Vagina (tissue), 2 donors: ENCODE results near the gene FHIT. TPM values are rescaled to one million over a fixed set of nuclear protein-coding genes. Genes with fewer than 3 reads are reported as not detected.

Source experiments
- DNase-seq, 2 donors: peaks; one replicate each; pipeline ENCODE4 v3.0.0-alpha.2; 2017; ENCODE audit errors: extremely low spot score in 2 of 2
- H3K27ac ChIP-seq: fragments of 200-600 bp; sonication (generic); one replicate; pipeline ENCODE4 v1.5.1; 2019
- H3K27me3 ChIP-seq: fragments of 200-600 bp; sonication (generic); one replicate; pipeline ENCODE4 v1.5.1; 2019
- H3K36me3 ChIP-seq, 2 donors: fragments of 200-600 bp; sonication (generic); one replicate each; pipeline ENCODE4 v1.5.1; 2017 to 2019
- H3K4me1 ChIP-seq: fragments of 200-600 bp; sonication (generic); one replicate; pipeline ENCODE4 v1.5.1; 2019
- H3K4me3 ChIP-seq, 2 donors: fragments of 200-600 bp; sonication (generic); 1 replicate in 1 of 2; 2 replicates in 1 of 2; pipeline ENCODE4 v1.5.1; 2016 to 2019
- H3K9me3 ChIP-seq: fragments of 200-600 bp; sonication (generic); one replicate; pipeline ENCODE4 v1.5.1; 2019
- CTCF ChIP-seq, 3 experiments: fragments of 450-650 bp in 2 of 3; fragments of 200-600 bp in 1 of 3; sonication (generic) in 1 of 3; IDR thresholded peaks; one replicate each; pipeline ENCODE4 v1.5.1; 2017 to 2019; ENCODE audit warnings: antibody characterized with exemption in 3 of 3, mild to moderate bottlenecking in 2 of 3, moderate library complexity in 2 of 3
- POLR2A ChIP-seq, 2 donors: fragments of 450-650 bp; IDR thresholded peaks; one replicate each; pipeline ENCODE4 v1.6.1; 2017; ENCODE audit warnings: antibody characterized with exemption in 2 of 2, mild to moderate bottlenecking in 2 of 2, moderate library complexity in 2 of 2
- POLR2AphosphoS5 ChIP-seq, 2 donors: sonication (generic); formaldehyde crosslinking; IDR thresholded peaks; one replicate each; pipeline ENCODE4 v1.9.0; 2017; ENCODE audit warnings: antibody characterized with exemption in 2 of 2, mild to moderate bottlenecking in 2 of 2, low read depth in 1 of 2; ENCODE audit not compliant: insufficient read depth in 1 of 2
- intact Hi-C: fragments of 100-400 bp; cut with DNase I; formaldehyde crosslinking; loops from one replicate; pipeline ENCODE4 v1.15.1; 2023
- total RNA-seq: library from RNA; depleted of rRNA; stranded (reverse); fragments of >200 nt; gene quantifications from one replicate; pipeline ENCODE4 v1.2.3, GENCODE V29; 2016

Gene FHIT
- total RNA-seq, 1 donor from 2014 or later = 7.9 TPM

DNA sequence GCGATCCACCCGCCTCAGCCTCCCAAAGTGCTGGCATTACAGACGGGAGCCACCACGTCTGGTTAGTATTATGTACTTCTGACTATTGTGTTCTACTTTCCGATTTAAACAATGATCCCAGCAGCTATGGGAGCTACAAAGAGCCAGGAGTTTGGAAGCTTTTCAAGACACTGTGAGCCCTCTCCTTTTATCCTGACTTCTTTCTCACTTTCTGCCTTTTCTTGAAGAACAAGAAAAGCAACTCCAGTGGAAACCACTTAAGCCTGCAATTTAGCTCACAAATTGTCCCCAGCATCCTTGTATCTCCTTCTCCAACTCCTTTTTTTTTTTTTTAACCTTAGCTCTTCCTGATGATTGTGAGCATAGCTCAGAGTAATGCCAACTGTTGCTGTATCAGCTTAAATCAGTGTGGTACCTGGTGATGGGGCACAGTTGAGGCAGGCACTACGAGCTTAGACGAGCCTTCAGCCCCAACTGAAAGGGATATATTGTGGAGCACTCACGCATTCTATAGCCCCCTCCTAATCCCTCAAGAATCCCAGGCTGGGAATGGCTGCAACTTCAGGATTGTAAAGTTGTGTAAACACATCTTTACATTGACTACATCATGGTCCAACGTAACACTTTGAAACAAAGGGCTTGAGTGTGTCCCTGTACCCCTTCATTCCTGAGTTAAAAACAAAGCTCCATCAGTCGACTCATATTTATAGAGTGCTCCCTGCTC lies 677.0 kb downstream of the FHIT start:
- TF ChIP-seq CTCF (IDR thresholded peaks at IDR 0.05) = no peak
- no peak for TF ChIP-seq POLR2AphosphoS5 (IDR thresholded peaks at IDR 0.05; ENCODE audit: insufficient read depth in 1 of 2, low read depth in 1 of 2)
- TF ChIP-seq POLR2A (IDR thresholded peaks at IDR 0.05) = no peak
- no peak overlapping the region for H3K4me3 ChIP-seq
- no peaks in the 10 kb centered on the region for H3K36me3 ChIP-seq
- intact Hi-C loops = no loop called here
- no peaks in the 10 kb centered on the region for H3K9me3 ChIP-seq
- H3K27me3 ChIP-seq = no peaks in the 10 kb centered on the region
- H3K4me1 ChIP-seq = no peaks in the 10 kb centered on the region
- no peak overlapping the region for H3K27ac ChIP-seq
- DNase-seq = no peak

GRCh38 chr3:60573494-60573893 lies 677.8 kb downstream of the FHIT start:
- no peaks in the 10 kb centered on the region for H3K36me3 ChIP-seq
- H3K4me1 ChIP-seq = no peaks in the 10 kb centered on the region
- no peaks in the 10 kb centered on the region for H3K9me3 ChIP-seq
- H3K27me3 ChIP-seq = no peaks in the 10 kb centered on the region
- H3K27ac ChIP-seq = no peak overlapping the region
- DNase-seq = no peak
- H3K4me3 ChIP-seq = no peak overlapping the region
- intact Hi-C loops = no loop called here
- no peak for TF ChIP-seq POLR2A (IDR thresholded peaks at IDR 0.05)

DNA sequence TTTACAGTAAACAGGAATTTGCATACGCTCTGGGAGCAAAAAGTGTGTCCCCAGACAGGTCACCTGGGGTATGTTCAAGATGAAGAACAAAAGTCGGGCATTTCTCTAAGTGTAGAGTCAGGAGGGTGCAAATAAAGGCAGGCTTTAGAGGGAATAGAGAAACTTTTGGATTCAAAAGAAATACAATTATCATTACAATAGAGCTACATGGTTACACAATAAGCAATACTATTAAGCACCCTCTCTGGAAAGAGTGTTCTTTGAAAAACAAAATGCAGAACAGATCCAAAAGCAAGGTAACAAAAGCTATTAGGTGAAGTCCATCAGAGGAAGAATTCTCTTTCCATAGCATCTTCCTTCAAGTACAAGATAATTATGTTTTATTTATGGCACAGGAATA lies 679.7 kb downstream of the FHIT start:
- Histone ChIP-seq H3K36me3 (no peaks in the 10 kb centered on the region), H3K27me3 (no peaks in the 10 kb centered on the region), H3K4me3 (no peak overlapping the region), H3K27ac (no peak overlapping the region), H3K4me1 (no peaks in the 10 kb centered on the region), H3K9me3 (no peaks in the 10 kb centered on the region)
- no peak for TF ChIP-seq POLR2A (IDR thresholded peaks at IDR 0.05)
- no peak for TF ChIP-seq POLR2AphosphoS5 (IDR thresholded peaks at IDR 0.05; ENCODE audit: insufficient read depth in 1 of 2, low read depth in 1 of 2)
- TF ChIP-seq CTCF (IDR thresholded peaks at IDR 0.05) = no peak
- no peak for DNase-seq
- intact Hi-C loops = no loop called here

DNA sequence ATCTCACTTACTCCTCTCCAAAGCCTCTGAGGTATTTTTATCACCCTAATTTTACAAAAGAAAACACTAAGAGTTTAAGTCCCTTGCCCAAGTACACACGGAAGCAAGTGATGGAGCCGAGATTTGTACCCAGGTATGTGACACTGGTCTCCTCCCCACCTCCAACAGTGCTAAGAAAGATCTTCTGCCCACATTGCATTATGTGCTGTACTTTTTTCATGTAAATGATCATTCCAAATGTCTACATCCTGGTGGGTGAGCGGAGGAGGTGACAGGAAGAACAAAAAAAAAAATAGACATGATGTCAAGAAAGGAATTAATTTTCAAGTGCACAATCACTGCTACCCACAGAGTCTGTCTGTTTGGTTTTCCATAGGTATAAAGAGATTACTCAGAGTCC lies 694.1 kb downstream of the FHIT start:
- TF ChIP-seq CTCF (IDR thresholded peaks at IDR 0.05) (no peak), POLR2A (IDR thresholded peaks at IDR 0.05) (no peak), POLR2AphosphoS5 (IDR thresholded peaks at IDR 0.05; ENCODE audit: insufficient read depth in 1 of 2, low read depth in 1 of 2) (no peak)
- H3K4me3 ChIP-seq = no peak overlapping the region
- H3K9me3 ChIP-seq = no peaks in the 10 kb centered on the region
- no peaks in the 10 kb centered on the region for H3K27me3 ChIP-seq
- H3K27ac ChIP-seq = no peak overlapping the region
- H3K36me3 ChIP-seq = no peaks in the 10 kb centered on the region
- intact Hi-C loops = no loop called here
- H3K4me1 ChIP-seq = no peaks in the 10 kb centered on the region
- DNase-seq = no peak

GRCh38 chr3:60555686-60556354 lies 695.4 kb downstream of the FHIT start:
- H3K9me3 ChIP-seq = no peaks in the 10 kb centered on the region
- H3K4me3 ChIP-seq = no peak overlapping the region
- no peaks in the 10 kb centered on the region for H3K36me3 ChIP-seq
- intact Hi-C loops = no loop called here
- no peak overlapping the region for H3K27ac ChIP-seq
- H3K4me1 ChIP-seq = no peaks in the 10 kb centered on the region
- H3K27me3 ChIP-seq = no peaks in the 10 kb centered on the region
- DNase-seq = no peak
- TF ChIP-seq POLR2A (IDR thresholded peaks at IDR 0.05) (no peak), CTCF (IDR thresholded peaks at IDR 0.05) (no peak)
